ENCODE measurements around the gene NLGN1. TPM values are rescaled to one million over a fixed set of nuclear protein-coding genes. Genes with fewer than 3 reads are reported as not detected.

NLGN1 gene
- total and polyA plus RNA-seq, 2 of the 8 experiments (the other 6 are each of a cell fraction or from before 2014, with no cell fraction given), result 7.8 to 14.8 TPM

- Histone ChIP-seq H2BK5ac (ENCODE audit: low read depth, low read length) (no peak overlapping the region), H3K23me2 (ENCODE audit: low read depth, low read length) (no peaks in the 10 kb centered on the region; the same call in 1 of the 2 replicates), H2BK15ac (ENCODE audit: low read length) (no peak overlapping the region), H2BK120ac (replicated peaks; ENCODE audit: low read depth, low read length) (no peak overlapping the region), H3K9ac (replicated peaks in 1 of 4; ENCODE audit: extremely low read depth in 1 of 4, low read depth in 3 of 4, low read length in 3 of 4) (no peak overlapping the region), H4K20me1 (replicated peaks in 1 of 2; ENCODE audit: control insufficient read depth in 1 of 2, insufficient read depth in 2 of 2, low read length in 2 of 2) (no peaks in the 10 kb centered on the region), H3K36me3 (ENCODE audit: control insufficient read depth in 2 of 4, insufficient read depth in 4 of 4, low read length in 3 of 4) (no peaks in the 10 kb centered on the region), H3K9me3 (ENCODE audit: insufficient read depth in 2 of 2, low read depth in 1 of 2, low read length in 1 of 2) (no peaks in the 10 kb centered on the region), H3K27me3 (replicated peaks in 1 of 4; ENCODE audit: control insufficient read depth in 3 of 4, extremely low read depth in 1 of 4, insufficient read depth in 3 of 4, low read length in 3 of 4) (peaks cover 0 to 1% (median 0%) of the 10 kb centered on the region in 4 experiments; a peak in 1 of 7 replicates), H3K14ac (ENCODE audit: insufficient read length) (no peak overlapping the region), H2BK20ac (ENCODE audit: low read length) (no peak overlapping the region), H2BK12ac (ENCODE audit: low read depth, low read length) (no peak overlapping the region), H3K4me3 (ENCODE audit: extremely low read depth in 1 of 4, insufficient read depth in 2 of 4, low read depth in 3 of 4, low read length in 4 of 4) (no peak overlapping the region), H3K79me2 (ENCODE audit: control insufficient read depth in 1 of 2, insufficient read depth in 2 of 2, low read length in 2 of 2) (no peaks in the 10 kb centered on the region), H3K4me1 (replicated peaks in 1 of 4; ENCODE audit: control insufficient read depth in 3 of 4, insufficient read depth in 4 of 4, low read length in 3 of 4) (peaks cover 4 to 21% (median 13%) of the 10 kb centered on the region in 4 experiments; a peak in 6 of 7 replicates), H3K79me1 (ENCODE audit: low read depth, low read length) (no peaks in the 10 kb centered on the region), H3K4ac (replicated peaks; ENCODE audit: insufficient read length, low read depth, low read length) (no peak overlapping the region), H3K23ac (ENCODE audit: insufficient read length) (no peak overlapping the region), H3K4me2 (ENCODE audit: insufficient read depth in 1 of 2, low read depth in 2 of 2, low read length in 2 of 2) (peak overlapping the region in 1 of 2 experiments; percentile 58; a peak in 2 of 4 replicates), H4K91ac (replicated peaks; ENCODE audit: insufficient read length, low read length) (no peak overlapping the region), H3K56ac (replicated peaks; ENCODE audit: insufficient read length, low read depth, low read length) (no peak overlapping the region), H4K5ac (ENCODE audit: insufficient read length, low read depth, low read length) (no peak overlapping the region), H2AFZ (ENCODE audit: low read length) (no peak overlapping the region), H3K27ac (ENCODE audit: low read depth, low read length) (no peak overlapping the region), H3K18ac (ENCODE audit: extremely low read depth, low read length) (no peak overlapping the region), H4K8ac (ENCODE audit: extremely low read depth, insufficient read depth, low read length) (no peak overlapping the region), H2AK5ac (ENCODE audit: low read depth, low read length) (no peak overlapping the region)
- CTCF ChIA-PET (ENCODE audit: partially characterized antibody), result no interaction called here
- peak; percentile 52 for FAIRE-seq
- POLR2A ChIA-PET (ENCODE audit: partially characterized antibody), result interaction anchor here (1.1 kb wide), 1 partner anchor 11 kb away, joined by 3 read pairs; no protein-coding TSS in a partner anchor
- no peak for DNase-seq (ENCODE audit: low read depth in 1 of 2, low spot score in 2 of 2)
- TF ChIP-seq KDM1A (IDR thresholded peaks at IDR 0.05; ENCODE audit: borderline replicate concordance, low read length) (no peak), CHD1 (IDR thresholded peaks at IDR 0.05; ENCODE audit: low read depth, low read length) (no peak), BCL11A (IDR thresholded peaks at IDR 0.05; ENCODE audit: low read depth in 2 of 2, low read length in 2 of 2) (no peak), SP4 (IDR thresholded peaks at IDR 0.05; ENCODE audit: low read length) (no peak), MAX (IDR thresholded peaks at IDR 0.05) (peak; percentile 69), BACH1 (IDR thresholded peaks at IDR 0.05; ENCODE audit: low read length) (no peak), NRF1 (IDR thresholded peaks at IDR 0.05; ENCODE audit: low read depth, low read length) (no peak), CHD2 (IDR thresholded peaks at IDR 0.05; ENCODE audit: low read length) (no peak)
- WGBS, 2 experiments (ENCODE audit: extremely low coverage in 1 of 2, insufficient coverage in 1 of 2, insufficient read length in 1 of 2, insufficient replicate concordance in 2 of 2, low coverage in 1 of 2, low lambda C conversion rate in 2 of 2, missing lambda C conversion rate in 1 of 2), result 75% methylated on average over 1 of the region's 1 CpG; no CpG with 5 or more reads in 1 of the 2 experiments
These were observed 516.5 kb downstream of the NLGN1 start for GRCh38 chr3:173913974-173914421.
